Epithelial cell of alveolus of lung (primary cell): ENCODE data around the gene GABBR2. TPM values are rescaled to one million over a fixed set of nuclear protein-coding genes. Genes with fewer than 3 reads are reported as not detected.

ENCODE experiments used
- total RNA-seq: library from RNA; depleted of rRNA; stranded (reverse); fragments of >200 nt; gene quantifications from 2 replicates; pipeline ENCODE4 v1.2.1, GENCODE V29; 2015

GABBR2 gene
- 4.2 and 7.4 TPM in 2 replicates for total RNA-seq

DNA sequence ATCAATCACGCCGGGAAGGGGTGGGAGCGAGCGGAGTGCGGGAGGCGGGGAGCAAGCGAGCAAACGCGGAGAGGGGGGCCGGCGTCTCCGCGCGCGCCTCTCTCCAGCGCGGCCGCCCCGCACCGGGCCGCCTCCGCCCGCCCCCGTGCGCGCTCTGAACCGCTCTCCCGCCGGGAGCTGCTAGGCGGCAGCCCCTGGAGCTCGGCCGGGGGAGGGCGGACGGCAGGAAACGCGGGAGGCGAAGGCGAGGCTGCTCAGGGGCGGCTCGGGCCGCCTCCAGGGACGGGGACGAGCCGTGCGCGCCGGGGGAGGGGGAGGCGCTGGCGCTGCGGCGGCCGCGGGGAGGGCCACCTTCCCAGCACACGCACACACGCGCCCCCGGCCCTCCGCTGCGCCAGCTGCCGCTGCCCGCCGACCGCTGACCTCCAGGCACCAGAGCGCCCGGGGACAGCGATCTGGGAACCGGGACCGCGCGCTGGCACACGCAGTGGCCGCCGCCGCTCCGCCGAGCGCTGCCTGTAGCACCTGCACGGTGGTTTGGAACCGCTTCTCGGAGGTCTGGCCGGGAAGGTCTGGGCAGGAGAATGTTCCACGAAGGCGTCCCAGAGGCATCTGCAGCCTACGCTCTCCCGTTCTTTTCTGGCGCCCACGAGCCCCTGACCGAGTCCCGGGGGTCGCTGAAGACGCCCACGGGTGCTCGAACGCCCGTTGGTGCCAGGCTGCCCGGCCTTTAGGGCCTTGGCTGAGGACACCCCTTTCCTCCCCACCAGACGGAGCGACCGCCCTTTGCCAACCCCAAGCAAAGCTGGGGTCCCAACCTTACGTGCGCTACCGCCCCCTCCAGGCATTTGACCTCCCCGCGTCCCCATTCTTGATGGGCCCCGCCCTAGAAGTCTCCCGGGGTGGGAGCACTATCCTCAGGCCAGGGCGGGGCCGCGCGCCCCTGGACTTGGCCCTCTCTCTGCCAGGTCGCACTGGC is at the start of gene GABBR2:
TSS of gene GABBR2 (minus strand) at position 3 of the 979 bp plus-strand sequence. CDS start 198 bp downstream, outside the sequence.

DNA sequence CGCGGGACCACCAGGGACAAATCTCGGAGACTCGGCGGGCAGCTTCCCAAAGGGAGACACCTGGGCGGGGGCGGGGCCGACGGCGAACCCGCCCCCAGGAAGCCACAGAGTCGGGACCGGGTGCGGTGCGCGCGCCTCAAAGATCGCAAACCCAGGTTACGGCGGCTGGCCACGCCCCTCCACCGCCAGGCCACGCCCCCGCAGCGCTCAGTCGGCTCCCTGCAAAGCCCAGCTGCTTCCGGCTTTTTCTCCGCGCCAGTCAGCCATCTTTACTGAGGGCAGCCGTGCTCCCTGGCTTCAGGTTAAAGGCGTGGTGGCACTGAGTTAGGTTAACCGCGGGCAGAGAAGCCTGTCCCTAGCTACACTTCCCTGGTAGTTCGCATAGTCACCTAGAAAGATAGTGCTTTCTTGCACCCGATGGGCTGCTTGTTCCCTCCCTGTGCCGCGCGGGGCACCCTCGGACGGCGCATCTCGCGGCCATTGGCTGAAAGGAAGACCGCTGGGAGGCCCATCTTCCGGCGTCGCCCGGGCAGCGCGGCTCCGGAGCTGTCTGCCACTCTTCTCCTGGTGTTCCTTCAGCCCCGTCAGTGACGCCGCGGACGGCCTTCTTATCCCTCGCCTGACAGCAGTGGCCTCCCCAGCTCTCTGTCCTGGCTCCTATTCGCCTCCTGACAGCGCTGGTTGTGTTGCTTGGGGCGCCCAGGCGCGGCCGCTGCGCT is 453.0 kb downstream of the GABBR2 start, which contains the start of gene TBC1D2:
TSS of gene TBC1D2 (minus strand) at position 72 of the 719 bp plus-strand sequence. CDS start 108 bp downstream, outside the sequence.

Other genes starting within 250 kb of the GABBR2 start
- gene ANKS6, start 87.6 kb upstream of the GABBR2 start, total RNA-seq, result 14.9 and 18.4 TPM in 2 replicates
- 3.8 and 14.0 TPM in 2 replicates for gene GALNT12, start 98.7 kb upstream of the GABBR2 start, total RNA-seq
- gene COL15A1, start 235.0 kb upstream of the GABBR2 start, total RNA-seq, result 11.3 and 18.0 TPM in 2 replicates